VCaP (cell line): ENCODE data around the gene SFT2D2.

ENCODE experiments used
- H3K27ac ChIP-seq: fragments of 450-650 bp; 2 replicates; pipeline ENCODE4 v1.5.1; 2017
- CTCF ChIP-seq: fragments of 450-650 bp; conservative IDR thresholded peaks from 2 replicates; pipeline ENCODE4 v1.5.1; 2017; ENCODE audit warnings: mild to moderate bottlenecking, moderate library complexity

Gene SFT2D2

GRCh38 chr1:168257397-168257796 lies 31.6 kb downstream of the SFT2D2 start:
- no peak for TF ChIP-seq CTCF
- no peak overlapping the region for H3K27ac ChIP-seq

- H3K27ac ChIP-seq = no peak overlapping the region
- no peak for TF ChIP-seq CTCF
These were observed 33.8 kb downstream of the SFT2D2 start for GRCh38 chr1:168259567-168259966.

GRCh38 chr1:168260393-168260792 lies 34.6 kb downstream of the SFT2D2 start:
- no peak for TF ChIP-seq CTCF
- no peak overlapping the region for H3K27ac ChIP-seq

GRCh38 chr1:168261390-168261789 lies 35.6 kb downstream of the SFT2D2 start:
- no peak for TF ChIP-seq CTCF

GRCh38 chr1:168263130-168263529 lies 37.3 kb downstream of the SFT2D2 start:
- no peak overlapping the region for H3K27ac ChIP-seq
- TF ChIP-seq CTCF = no peak

More at GRCh38 chr1:168261390-168261789, 35.6 kb downstream of the SFT2D2 start:
- H3K27ac ChIP-seq = no peak overlapping the region

- H3K27ac ChIP-seq = no peak overlapping the region
- TF ChIP-seq CTCF = no peak
These were observed 38.5 kb downstream of the SFT2D2 start for GRCh38 chr1:168264296-168264695.

GRCh38 chr1:168265596-168265995 lies 39.8 kb downstream of the SFT2D2 start:
- no peak overlapping the region for H3K27ac ChIP-seq
- no peak for TF ChIP-seq CTCF
